ENCODE data around the gene EPS15.

EPS15 gene

DNA sequence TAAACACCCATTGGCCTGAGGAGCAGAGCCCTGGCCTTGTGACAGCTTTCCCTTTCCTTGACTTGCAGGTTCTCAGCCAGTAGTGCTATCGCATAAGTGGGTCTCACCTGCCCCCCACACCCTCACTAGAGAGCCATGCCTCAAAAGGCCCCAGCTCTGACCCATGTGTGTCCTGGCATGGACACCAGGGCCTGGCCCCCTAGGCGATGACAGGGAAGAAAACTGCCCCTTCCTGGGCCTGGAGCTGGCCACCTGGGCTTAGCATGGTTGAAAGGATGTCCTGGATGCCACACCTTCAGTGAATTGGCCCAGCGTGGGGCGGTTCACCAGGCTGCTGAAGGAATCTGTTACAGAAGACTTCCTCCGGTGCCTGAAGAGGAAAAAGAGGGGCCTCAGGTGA is 207.2 kb downstream of the EPS15 start:
- no peak for DNase-seq

DNA sequence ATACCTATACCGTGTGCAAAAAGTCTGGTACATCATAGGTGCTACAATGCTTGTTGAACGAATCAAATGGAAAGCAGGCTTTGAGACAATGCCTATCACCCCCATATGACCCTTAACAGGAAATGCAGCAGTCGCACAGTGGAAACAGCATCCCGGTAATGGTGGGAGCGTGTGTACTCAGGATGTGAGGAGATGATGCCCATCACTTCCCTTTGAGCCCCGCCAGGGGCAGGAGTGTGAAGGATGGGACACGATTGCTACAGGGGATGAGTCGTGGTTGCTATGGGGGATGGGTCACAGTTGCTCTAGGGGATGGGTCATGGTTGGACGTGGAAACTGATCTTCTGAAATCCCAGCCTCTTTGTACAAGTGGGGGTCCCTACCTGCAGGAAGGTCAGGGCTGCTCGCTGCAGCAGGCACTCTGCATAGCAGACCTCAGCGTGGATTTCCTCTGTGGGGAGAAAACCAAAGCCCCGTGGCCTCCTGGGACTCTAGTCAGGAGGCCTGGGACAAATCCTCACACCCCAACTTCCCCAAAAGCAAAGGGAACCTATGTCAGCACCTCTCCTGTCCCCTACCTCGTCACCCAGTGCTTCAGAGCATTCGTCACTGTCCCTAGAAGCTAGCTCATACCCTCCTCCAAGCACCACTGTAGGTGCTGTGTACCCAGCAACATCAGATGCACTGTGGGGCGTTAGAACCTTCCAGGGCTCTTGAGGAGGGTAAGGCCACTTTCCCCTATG is 208.0 kb downstream of the EPS15 start:
- DNase-seq, result no peak

DNA sequence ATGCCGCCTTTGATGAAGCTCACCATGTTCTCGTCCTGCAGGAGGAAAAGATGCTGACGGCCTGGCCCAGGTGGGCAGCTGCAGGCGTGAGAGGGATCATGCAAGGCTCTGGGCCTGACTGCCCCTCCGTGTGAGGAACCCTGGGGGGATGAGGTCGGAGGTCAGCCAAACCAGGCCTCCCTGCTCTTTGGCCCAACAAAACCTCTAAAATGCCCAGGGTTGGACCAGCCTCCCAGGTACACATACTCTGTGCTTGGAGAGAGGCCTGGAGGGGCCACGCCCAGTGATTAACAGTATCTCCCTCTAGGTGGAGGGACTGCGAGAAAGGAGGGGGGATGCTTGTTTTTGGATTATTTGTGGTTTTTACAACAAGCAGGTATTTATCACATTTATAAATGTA is 209.8 kb downstream of the EPS15 start:
- DNase-seq, result no peak

DNA sequence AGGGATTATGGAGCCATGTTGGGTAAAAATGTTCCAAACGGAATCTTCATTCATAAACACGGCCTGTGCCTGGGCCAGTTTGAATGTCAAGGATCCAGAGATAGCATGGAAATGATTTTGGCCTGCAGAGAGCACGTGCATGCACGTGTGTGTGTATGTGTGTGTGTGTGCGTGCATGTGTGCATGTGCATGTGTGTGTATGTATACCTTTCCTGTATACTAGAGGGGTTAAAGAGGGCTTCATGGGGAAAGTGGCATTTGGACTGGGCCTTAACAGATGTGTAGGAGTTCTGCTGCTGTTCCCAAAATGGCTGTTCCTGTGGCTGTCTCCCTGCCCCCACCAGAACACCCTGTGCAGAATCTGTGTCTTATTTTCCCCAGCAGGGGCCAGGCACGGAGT is 210.4 kb downstream of the EPS15 start:
- no peak for DNase-seq

DNA sequence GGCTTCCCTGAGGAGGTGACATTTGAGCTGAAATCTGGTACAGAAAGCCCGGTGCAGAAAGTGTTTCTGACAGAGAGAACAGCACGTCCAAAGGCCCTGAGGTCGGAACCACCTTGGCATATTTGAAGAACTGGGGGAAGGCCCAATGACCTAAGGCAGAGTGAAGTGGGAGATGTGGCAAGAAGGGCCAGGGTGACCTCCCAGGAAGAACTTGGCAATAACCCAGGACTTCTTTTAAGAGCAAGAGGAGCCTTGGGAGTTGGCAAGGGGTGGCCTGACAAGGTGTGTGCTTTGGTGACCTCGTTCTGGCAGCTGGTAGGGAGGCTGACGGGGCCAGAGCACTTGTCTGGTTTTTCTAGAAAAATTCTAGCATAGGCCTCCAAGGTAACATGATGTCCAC is 212.1 kb downstream of the EPS15 start:
- DNase-seq, result no peak

DNA sequence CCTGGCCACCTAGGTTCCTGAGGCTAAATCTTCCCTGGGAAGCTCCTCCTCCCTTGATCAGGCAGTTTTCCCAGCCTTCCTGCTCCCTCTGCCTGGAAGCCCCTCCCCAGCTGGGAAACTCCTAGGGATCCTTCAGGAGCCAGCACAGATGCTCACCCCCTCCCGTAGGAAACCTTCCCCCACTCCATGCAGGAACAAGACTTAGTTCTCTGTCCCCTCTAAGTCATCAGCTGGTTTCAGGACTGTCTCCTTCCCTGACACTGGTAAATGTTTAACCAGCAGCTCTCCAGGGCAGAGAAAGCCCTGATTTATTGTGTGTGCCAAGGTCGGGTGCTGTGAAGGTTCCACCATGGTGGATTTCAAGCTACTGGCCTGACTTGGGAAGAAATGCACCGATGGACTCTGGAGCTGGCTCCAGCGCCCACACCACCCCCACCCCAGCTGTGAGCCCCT is 213.7 kb downstream of the EPS15 start:
- no peak for DNase-seq

DNA sequence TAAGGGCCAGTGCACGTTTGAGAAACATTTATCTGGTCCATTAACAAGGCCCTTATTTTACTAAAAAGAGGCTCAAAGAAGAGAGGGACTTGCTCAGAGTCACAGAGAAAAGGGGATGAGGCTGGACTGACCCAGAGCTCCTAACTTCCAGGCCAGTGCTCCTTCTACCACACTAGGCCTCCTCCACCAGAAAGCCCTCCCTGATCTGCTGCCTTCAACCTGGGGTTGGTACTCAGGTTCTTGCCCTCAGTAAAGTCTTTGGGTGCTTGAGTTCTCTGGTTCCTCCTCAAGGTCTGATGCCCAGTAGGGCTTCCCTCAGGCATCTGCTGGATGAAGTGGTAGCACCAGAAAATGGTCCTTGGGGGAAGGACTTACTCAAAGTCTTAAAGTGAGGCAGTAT is 214.7 kb downstream of the EPS15 start:
- no peak for DNase-seq

All from activated CD4-positive, CD25-positive, alpha-beta regulatory T cell treated with anti-CD3 and anti-CD28 coated beads, Interleukin-2, amount 50 U/mL, for 72 hours (primary cell).